Colonic mucosa (tissue), 4 donors: ENCODE data around the gene LIPM. TPM values are rescaled to one million over a fixed set of nuclear protein-coding genes. Genes with fewer than 3 reads are reported as not detected.

ENCODE experiments used
- DNase-seq: peaks from one replicate; pipeline ENCODE4 v3.0.0-alpha.2; 2020
- H3K27ac ChIP-seq: fragments of 200-600 bp; one replicate; pipeline ENCODE4 v1.8.0; 2021
- H3K27me3 ChIP-seq: fragments of 200-600 bp; one replicate; pipeline ENCODE4 v1.8.0; 2021
- H3K36me3 ChIP-seq: fragments of 200-600 bp; one replicate; pipeline ENCODE4 v1.8.0; 2021
- H3K4me1 ChIP-seq: fragments of 200-600 bp; one replicate; pipeline ENCODE4 v1.8.0; 2021; ENCODE audit warnings: mild to moderate bottlenecking
- H3K4me3 ChIP-seq: fragments of 200-600 bp; one replicate; pipeline ENCODE4 v1.8.0; 2021
- H3K9ac ChIP-seq, 2 donors: one replicate each; pipeline ENCODE4 v1.7.0; 2013; ENCODE audit warnings: control low read depth in 2 of 2, low read depth in 2 of 2, low read length in 2 of 2
- H3K9me3 ChIP-seq: fragments of 200-600 bp; one replicate; pipeline ENCODE4 v1.8.0; 2021
- CTCF ChIP-seq: fragments of 200-600 bp; IDR thresholded peaks from one replicate; pipeline ENCODE4 v1.8.0; 2022; ENCODE audit warnings: antibody characterized with exemption, mild to moderate bottlenecking
- intact Hi-C: fragments of 100-400 bp; cut with DNase I; formaldehyde crosslinking; loops from one replicate; pipeline ENCODE4 v1.14.1; 2022
- total RNA-seq, 2 donors: library from RNA; stranded (reverse); fragmentation: NEBNext Ultra II Directional in 1 of 2; extraction: Animal tissue kit (Norgen Biotek cat#: 25700) in 1 of 2; gene quantifications; one replicate each; pipeline ENCODE4 v1.2.1, GENCODE V29; 2021
- donor health status: healthy.
- donor health status: DM: no; HTN: no; CAD: no.
- donor health status: DM: no; HTN: no; CAD: no.

LIPM gene
- total RNA-seq, 2 donors from 2014 or later, result not detected

GRCh38 chr10:88866454-88866853 is 63.9 kb downstream of the LIPM start:
- H3K9me3 ChIP-seq, result no peaks in the 10 kb centered on the region
- H3K27me3 ChIP-seq, result no peaks in the 10 kb centered on the region
- intact Hi-C loops, result no loop called here
- no peak overlapping the region for H3K4me3 ChIP-seq
- H3K27ac ChIP-seq, result no peak overlapping the region
- H3K4me1 ChIP-seq, result no peaks in the 10 kb centered on the region
- TF ChIP-seq CTCF, result no peak
- no peak for DNase-seq
- no peak overlapping the region for H3K9ac ChIP-seq
- no peaks in the 10 kb centered on the region for H3K36me3 ChIP-seq

- no peak for TF ChIP-seq CTCF
- DNase-seq, result no peak
- intact Hi-C loops, result no loop called here
Observed at GRCh38 chr10:88870089-88870488, 67.6 kb downstream of the LIPM start.

More at GRCh38 chr10:88870089-88870488, 67.6 kb downstream of the LIPM start:
- H3K27me3 ChIP-seq, result no peaks in the 10 kb centered on the region
- H3K4me1 ChIP-seq, result no peaks in the 10 kb centered on the region
- no peak overlapping the region for H3K9ac ChIP-seq
- no peaks in the 10 kb centered on the region for H3K36me3 ChIP-seq
- no peak overlapping the region for H3K4me3 ChIP-seq
- no peak overlapping the region for H3K27ac ChIP-seq
- no peaks in the 10 kb centered on the region for H3K9me3 ChIP-seq

Other genes with a start within 250 kb of the LIPM start
- gene RNLS, start 219.4 kb upstream of the LIPM start, total RNA-seq, result 10 to 100 TPM; 13.0 to 19.1 TPM
- gene LIPJ, start 216.0 kb upstream of the LIPM start, total RNA-seq, result under 1 TPM in 1 of 2 donors, not detected in 1; 0.16 TPM
- gene LIPF, start 138.3 kb upstream of the LIPM start, total RNA-seq, result not detected
- gene LIPK, start 96.5 kb upstream of the LIPM start, total RNA-seq, result not detected
- gene LIPN, start 42.7 kb upstream of the LIPM start, total RNA-seq, result not detected
- 10 to 100 TPM; 26.6 to 28.2 TPM for gene ANKRD22, start 49.1 kb downstream of the LIPM start, total RNA-seq
- gene STAMBPL1, start 77.5 kb downstream of the LIPM start, total RNA-seq, result 10 to 100 TPM; 16.3 to 20.4 TPM
- gene ACTA2, start 150.0 kb downstream of the LIPM start, total RNA-seq, result 100 to 1,000 TPM in 1 of 2 donors, 10 to 100 TPM in 1; 88.3 to 265 TPM
- gene FAS, start 188.1 kb downstream of the LIPM start, total RNA-seq, result 10 to 100 TPM; 41.1 to 43.1 TPM